Stimulated activated CD8-positive, alpha-beta memory T cell treated with anti-CD3 and anti-CD28 coated beads, Interleukin-7, amount 100 ng/mL, for 4 hours (primary cell): ENCODE results near the gene UBE2Q2.
"Not testable (repeated sequence)": the region's sequence is repeated elsewhere in the genome, so short reads cannot be mapped to it uniquely, and the experiment has no call there.

Source experiments
- DNase-seq, 2 donors: peaks; one replicate each; pipeline ENCODE4 v3.0.0-alpha.2; 2020; ENCODE audit warnings: low read depth in 2 of 2

The UBE2Q2 gene

DNA sequence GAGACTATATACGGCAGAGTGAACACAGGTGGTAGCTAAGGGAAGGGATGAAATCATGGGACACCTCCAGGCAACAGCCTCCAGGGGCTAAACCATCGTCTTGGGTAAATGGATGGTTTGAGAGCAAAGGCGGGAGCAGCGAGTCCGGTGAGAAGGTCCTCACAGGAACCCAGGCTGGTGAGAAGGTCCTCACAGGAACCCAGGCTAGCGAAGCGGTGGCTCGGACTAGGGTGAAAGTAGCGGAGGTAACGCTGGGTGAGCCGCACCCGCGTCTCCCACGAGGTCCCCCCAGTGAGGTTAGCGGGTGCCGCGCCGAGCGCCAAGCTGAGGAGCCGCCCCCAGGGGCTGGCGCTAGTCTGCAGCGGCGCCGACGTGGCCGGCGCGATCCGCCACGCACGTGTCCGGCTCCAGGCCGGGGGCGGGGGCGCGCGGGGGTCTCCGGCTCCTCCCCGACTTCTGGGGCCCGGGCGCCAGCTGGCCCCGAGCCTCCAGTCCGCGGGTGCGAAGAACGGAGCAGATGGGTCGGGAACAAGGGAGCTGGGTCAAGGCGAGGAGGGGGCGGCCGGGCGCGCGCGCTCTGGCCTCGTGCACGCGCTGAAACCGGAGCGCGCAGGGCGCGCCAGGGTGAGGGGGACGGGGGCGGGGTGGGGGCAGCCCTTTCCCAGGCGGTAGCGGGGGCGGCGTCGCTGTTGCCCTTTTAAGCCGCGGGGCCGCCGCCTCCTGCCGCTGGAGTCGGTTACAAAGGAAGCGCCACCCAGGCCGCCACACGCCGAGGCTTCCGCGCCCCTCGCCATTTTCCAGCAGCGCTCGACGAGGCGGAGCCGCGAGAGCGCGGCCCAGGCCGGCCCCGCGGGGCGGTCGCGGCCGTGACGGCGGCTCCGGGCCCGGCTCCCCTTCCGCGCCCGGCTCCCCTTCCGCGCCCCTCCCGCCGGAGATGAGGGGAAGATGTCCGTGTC is at the start of gene UBE2Q2:
UBE2Q2 (plus strand) TSS at position 726 of the 956 bp plus-strand sequence; CDS start at position 946, 220 bp downstream.
- DNase-seq, result peak; percentile 56 to 83

GRCh38 chr15:75796321-75796720 is 46.9 kb upstream of the UBE2Q2 start:
- DNase-seq, result no peak

DNA sequence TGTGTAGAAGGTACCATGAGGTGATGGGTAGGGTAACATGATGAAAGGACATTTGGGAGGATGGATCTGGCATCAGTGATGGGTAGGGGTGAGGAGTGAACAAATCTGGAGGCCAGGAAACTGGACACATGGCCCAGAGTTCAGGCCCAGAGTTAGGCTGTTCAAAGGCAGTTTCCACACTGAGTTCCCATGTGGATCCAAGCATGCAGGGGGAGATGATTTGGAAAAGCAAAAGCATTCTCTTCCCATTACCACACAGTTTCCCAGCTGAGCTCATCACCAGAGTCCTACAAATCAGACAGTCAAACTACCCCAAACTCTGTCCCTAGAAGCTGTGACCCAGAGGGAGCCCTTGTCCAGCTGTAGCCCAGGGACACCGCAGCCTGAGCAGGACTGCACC is 46.1 kb upstream of the UBE2Q2 start:
- not testable (repeated sequence) for DNase-seq

DNA sequence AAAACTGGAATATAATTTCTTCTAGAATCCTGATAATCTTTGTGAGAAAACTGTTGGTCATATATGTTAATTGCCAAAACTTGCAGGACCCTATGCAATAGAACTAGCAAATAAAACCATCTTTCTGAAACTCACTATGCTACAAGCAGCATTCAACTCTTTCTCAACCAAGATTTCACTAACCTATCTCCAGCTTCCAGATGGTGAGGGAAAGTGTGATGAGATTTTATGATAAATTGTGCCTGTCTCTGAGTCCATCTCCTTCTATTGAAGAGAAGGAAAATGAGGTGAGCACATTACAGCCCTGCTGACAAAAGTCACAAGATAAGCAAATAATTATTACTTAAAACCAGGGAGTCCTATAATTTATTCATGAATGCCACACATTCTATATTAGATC is 44.1 kb upstream of the UBE2Q2 start:
- no peak for DNase-seq

DNA sequence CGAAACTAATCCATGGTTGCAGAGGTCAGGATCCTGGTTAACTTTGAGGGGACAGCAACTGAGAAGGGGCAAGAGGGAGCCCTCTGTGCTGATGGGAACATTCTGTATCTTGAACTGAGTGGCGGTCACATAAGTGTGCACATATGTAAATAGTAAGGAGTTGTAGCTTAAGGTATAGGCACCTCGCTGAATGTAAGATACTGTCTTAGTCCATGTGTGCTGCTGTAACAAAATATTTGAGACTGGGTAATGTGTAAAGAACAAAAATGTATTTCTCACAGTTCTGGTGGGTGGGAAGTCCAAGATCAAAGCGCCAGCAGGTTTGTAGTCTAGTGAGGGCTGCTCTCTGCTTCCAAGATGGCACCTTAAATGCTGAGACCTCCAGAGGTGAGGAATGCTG is 42.8 kb upstream of the UBE2Q2 start:
- not testable (repeated sequence) for DNase-seq

GRCh38 chr15:75801859-75802593 is 41.2 kb upstream of the UBE2Q2 start:
- peak; percentile 59 to 66 for DNase-seq

GRCh38 chr15:75807486-75807885 is 35.8 kb upstream of the UBE2Q2 start:
- not testable (repeated sequence) for DNase-seq

- DNase-seq, result not testable (repeated sequence)
These were observed 35.2 kb upstream of the UBE2Q2 start for GRCh38 chr15:75808009-75808408.

DNA sequence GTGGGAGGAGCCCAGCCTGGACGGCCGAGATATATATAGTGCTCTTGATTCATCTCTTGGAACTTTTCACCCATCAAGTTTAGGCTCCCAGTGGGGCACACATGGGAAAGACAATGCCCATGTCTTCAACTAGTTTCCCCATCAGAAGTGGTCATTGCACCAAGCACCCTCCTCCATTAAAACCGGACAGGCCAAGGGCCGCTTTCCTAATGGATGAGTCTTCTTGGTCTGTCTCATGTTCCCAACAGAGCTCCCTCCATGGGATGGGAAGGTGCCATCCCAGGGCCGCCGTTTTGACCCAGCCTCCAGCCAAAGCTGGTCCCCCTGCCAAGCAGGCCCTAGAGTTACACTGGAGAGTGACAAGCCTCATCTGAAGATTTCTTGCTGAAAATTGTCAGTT is 34.7 kb upstream of the UBE2Q2 start:
- DNase-seq, result no peak

GRCh38 chr15:75809986-75810750 is 33.1 kb upstream of the UBE2Q2 start:
- DNase-seq, result no peak

GRCh38 chr15:75810874-75811498 is 32.3 kb upstream of the UBE2Q2 start:
- no peak for DNase-seq

DNA sequence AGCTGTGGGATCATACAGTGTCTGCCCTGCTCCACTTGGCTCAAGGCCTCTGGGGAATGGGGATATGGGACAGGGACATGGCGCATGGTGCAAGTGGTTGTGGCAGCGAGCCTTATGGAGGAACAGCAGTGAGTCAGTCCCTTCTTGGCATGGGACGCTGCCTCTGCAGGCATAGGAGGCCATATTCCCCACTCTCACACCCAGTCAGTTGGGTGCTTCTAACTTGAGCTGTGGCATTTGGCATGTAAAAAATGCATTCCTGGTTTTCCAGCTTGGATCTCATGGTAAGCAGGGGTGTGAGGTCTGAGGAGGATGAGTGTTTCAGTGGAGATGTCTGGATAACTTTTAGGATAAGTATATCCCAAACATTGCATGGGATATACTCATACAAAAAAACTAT is 31.6 kb upstream of the UBE2Q2 start:
- no peak for DNase-seq

- DNase-seq, result no peak
These were observed 28.5 kb upstream of the UBE2Q2 start for GRCh38 chr15:75814794-75815193.

DNA sequence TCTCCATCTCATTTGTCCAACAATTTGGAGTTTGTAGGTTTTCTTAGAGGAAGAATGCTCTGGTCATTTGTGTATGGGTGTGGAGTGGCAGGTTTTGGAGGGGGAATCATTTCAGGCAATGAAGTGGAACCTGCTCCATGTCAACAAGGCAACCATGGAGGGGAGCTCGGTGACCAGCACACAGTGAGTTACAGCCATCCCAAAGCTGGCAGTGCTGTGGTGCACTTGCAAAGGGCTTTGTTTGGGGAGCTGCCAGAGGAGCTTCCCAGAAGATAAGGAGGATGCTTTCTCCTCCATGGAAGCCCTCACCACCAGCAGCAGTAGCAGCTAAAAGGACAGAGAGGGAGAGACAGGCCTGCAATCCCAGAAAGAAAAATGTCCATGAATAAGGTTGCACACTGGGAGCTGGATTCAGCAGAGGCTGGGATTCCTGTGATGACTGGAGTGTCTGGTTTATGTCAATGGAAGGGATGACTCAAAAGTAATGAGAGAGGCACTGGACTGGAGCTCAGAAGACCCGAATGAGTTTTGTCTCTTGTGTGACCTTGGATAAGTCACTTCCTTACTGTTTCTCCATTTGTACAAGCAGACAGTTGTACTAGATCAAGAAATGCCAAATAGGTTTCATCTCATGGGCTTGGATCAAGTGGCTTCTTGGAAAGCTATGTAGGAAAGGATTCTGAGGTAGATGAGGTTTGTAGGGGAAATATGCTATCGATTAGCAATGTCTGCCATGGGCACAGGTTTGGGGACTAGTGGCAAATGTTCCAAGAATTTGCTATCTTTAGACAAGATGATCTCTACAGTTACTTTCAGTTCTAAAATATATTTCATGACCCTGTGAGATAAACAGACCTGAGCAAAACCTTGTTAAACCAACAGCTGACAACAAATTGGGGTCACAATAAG is 27.2 kb upstream of the UBE2Q2 start:
- DNase-seq, result no peak

- no peak for DNase-seq
These were observed 25.9 kb upstream of the UBE2Q2 start for GRCh38 chr15:75817138-75817935.

- no peak for DNase-seq
These were observed 23.0 kb upstream of the UBE2Q2 start for GRCh38 chr15:75820206-75820605.

GRCh38 chr15:75821786-75822345 is 21.4 kb upstream of the UBE2Q2 start:
- DNase-seq, result no peak

DNA sequence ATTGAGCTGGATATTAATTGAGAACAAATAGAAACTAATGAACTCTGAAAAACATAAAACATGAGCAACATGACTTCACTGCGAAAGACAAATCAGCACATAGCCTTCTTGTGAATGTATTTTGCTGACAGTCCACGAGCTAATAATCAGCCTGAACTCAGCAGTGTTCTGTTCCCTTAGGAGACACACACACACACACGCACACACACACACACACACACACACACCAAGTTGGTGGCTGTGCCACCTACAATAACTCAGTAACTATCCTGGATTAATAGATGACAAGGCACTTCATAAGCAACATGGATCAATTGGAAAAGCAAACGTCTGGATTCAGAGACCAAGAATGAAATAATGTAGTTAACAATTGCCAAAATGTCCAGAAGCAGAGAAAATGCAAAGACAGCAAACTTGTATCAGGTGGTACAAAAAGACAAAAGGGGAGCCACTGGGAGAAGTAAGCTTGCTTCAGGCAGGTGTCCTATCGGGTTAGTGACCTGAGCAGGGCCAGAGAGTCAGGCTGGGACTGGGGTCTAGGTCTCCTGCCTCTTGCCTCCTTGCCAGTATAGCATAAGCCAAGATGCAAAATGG is 20.5 kb upstream of the UBE2Q2 start:
- DNase-seq, result no peak
